Mammary epithelial cell (primary cell): ENCODE results near the gene CEACAM7.

ENCODE experiments used
- CTCF ChIP-seq, 2 donors: IDR thresholded peaks in 1 of 2; conservative IDR thresholded peaks in 1 of 2; 2 replicates each; pipeline ENCODE4 v1.5.1; 2011 to 2012; ENCODE audit warnings: inconsistent platforms in 2 of 2, low read length in 2 of 2, mild to moderate bottlenecking in 2 of 2, control low read depth in 1 of 2, low read depth in 1 of 2; ENCODE audit not compliant: insufficient read depth in 1 of 2; ENCODE audit errors: extremely low read depth in 1 of 2
- EZH2 ChIP-seq: IDR thresholded peaks from 2 replicates; pipeline ENCODE4 v1.6.1; 2012; ENCODE audit warnings: low read length, inconsistent platforms, borderline replicate concordance

- peak; percentile 90 to 91 for TF ChIP-seq CTCF (conservative IDR thresholded peaks at IDR 0.05 in 1 of 2, IDR thresholded peaks at IDR 0.05 in 1 of 2; ENCODE audit: extremely low read depth in 1 of 2, insufficient read depth in 1 of 2, low read depth in 1 of 2, low read length in 2 of 2)
- no peak for TF ChIP-seq EZH2
Observed at GRCh38 chr19:41641879-41642485, 46.1 kb downstream of the CEACAM7 start.
